Activated T-cell treated with anti-CD3 and anti-CD28 coated beads, Interleukin-2, amount 50 U/mL, for 72 hours (primary cell): ENCODE measurements around the gene DNAL1. TPM values are rescaled to one million over a fixed set of nuclear protein-coding genes. Genes with fewer than 3 reads are reported as not detected.
A peak's percentile ranks its signal among the peaks of the same experiment; 100 is the strongest.

Experiments used
- ATAC-seq, 2 donors: fragments of 150-1000 bp; cut with Tn5 transposase; replicated peaks in 1 of 2; 2 replicates each; pipeline ENCODE4 v1.10.0; 2021; ENCODE audit warnings: moderate library complexity in 2 of 2, mild to moderate bottlenecking in 1 of 2
- DNase-seq, 2 donors: peaks; one replicate each; pipeline ENCODE4 v3.0.0; 2021 to 2022; ENCODE audit warnings: mixed read lengths in 1 of 2
- H3K27ac Mint-ChIP-seq: one replicate; pipeline ENCODE4 v1.8.0; 2022; ENCODE audit warnings: mild to moderate bottlenecking, moderate library complexity, mixed read lengths
- H3K27me3 Mint-ChIP-seq: one replicate; pipeline ENCODE4 v1.8.0; 2022; ENCODE audit warnings: low read depth, mixed read lengths
- H3K36me3 Mint-ChIP-seq, 2 donors: one replicate each; pipeline ENCODE4 v1.8.0; 2022; ENCODE audit warnings: mixed read lengths in 2 of 2, mild to moderate bottlenecking in 1 of 2; ENCODE audit not compliant: insufficient read depth in 2 of 2
- H3K4me1 Mint-ChIP-seq: one replicate; pipeline ENCODE4 v1.8.0; 2022; ENCODE audit warnings: low read depth, mixed read lengths
- H3K4me3 Mint-ChIP-seq, 2 donors: one replicate each; pipeline ENCODE4 v1.8.0; 2022; ENCODE audit warnings: mild to moderate bottlenecking in 2 of 2, mixed read lengths in 2 of 2, moderate library complexity in 2 of 2
- H3K9me3 Mint-ChIP-seq, 2 donors: one replicate each; pipeline ENCODE4 v1.8.0; 2022; ENCODE audit warnings: mixed read lengths in 2 of 2
- total RNA-seq, 2 donors: library from RNA; stranded (reverse); gene quantifications; one replicate each; pipeline ENCODE4 v1.2.3, GENCODE V29; 2022

Gene DNAL1
- total RNA-seq, 2 donors from 2014 or later: 6.8 to 8.3 TPM

- Mint-ChIP-seq H3K27ac (no peak overlapping the region), H3K27me3 (no peaks in the 10 kb centered on the region), H3K4me3 (no peak overlapping the region), H3K9me3 (no peaks in the 10 kb centered on the region), H3K4me1 (no peaks in the 10 kb centered on the region), H3K36me3 (no peaks in the 10 kb centered on the region)
- DNase-seq (no peak), ATAC-seq (no peak)
These were observed 15.7 kb downstream of the DNAL1 start for GRCh38 chr14:73660511-73660910.

- DNase-seq: no peak
- no peaks in the 10 kb centered on the region for H3K4me1 Mint-ChIP-seq
- no peak overlapping the region for H3K4me3 Mint-ChIP-seq
- no peaks in the 10 kb centered on the region for H3K27me3 Mint-ChIP-seq
- no peaks in the 10 kb centered on the region for H3K36me3 Mint-ChIP-seq
- no peaks in the 10 kb centered on the region for H3K9me3 Mint-ChIP-seq
- H3K27ac Mint-ChIP-seq: no peak overlapping the region
- ATAC-seq: no peak
These were observed 17.1 kb downstream of the DNAL1 start for GRCh38 chr14:73661872-73662271.

GRCh38 chr14:73662487-73662943 is 17.7 kb downstream of the DNAL1 start:
- Mint-ChIP-seq H3K27me3 (no peaks in the 10 kb centered on the region), H3K27ac (no peak overlapping the region), H3K4me1 (no peaks in the 10 kb centered on the region), H3K4me3 (no peak overlapping the region), H3K36me3 (no peaks in the 10 kb centered on the region), H3K9me3 (no peaks in the 10 kb centered on the region)
- DNase-seq: no peak
- ATAC-seq: no peak

GRCh38 chr14:73663548-73664212 is 18.9 kb downstream of the DNAL1 start:
- H3K27ac Mint-ChIP-seq: no peak overlapping the region
- no peaks in the 10 kb centered on the region for H3K27me3 Mint-ChIP-seq
- H3K4me3 Mint-ChIP-seq: no peak overlapping the region
- no peaks in the 10 kb centered on the region for H3K9me3 Mint-ChIP-seq
- no peaks in the 10 kb centered on the region for H3K4me1 Mint-ChIP-seq
- no peak for ATAC-seq
- H3K36me3 Mint-ChIP-seq: no peaks in the 10 kb centered on the region
- DNase-seq: no peak

- no peaks in the 10 kb centered on the region for H3K27me3 Mint-ChIP-seq
- DNase-seq (no peak), ATAC-seq (no peak)
- no peaks in the 10 kb centered on the region for H3K4me1 Mint-ChIP-seq
- no peaks in the 10 kb centered on the region for H3K36me3 Mint-ChIP-seq
- H3K4me3 Mint-ChIP-seq: no peak overlapping the region
- no peaks in the 10 kb centered on the region for H3K9me3 Mint-ChIP-seq
- H3K27ac Mint-ChIP-seq: no peak overlapping the region
These were observed 20.3 kb downstream of the DNAL1 start for GRCh38 chr14:73665130-73665529.

- Mint-ChIP-seq H3K4me1 (no peaks in the 10 kb centered on the region), H3K36me3 (no peaks in the 10 kb centered on the region), H3K27ac (no peak overlapping the region), H3K9me3 (no peaks in the 10 kb centered on the region), H3K4me3 (no peak overlapping the region), H3K27me3 (no peaks in the 10 kb centered on the region)
- no peak for ATAC-seq
- DNase-seq: no peak
These were observed 21.8 kb downstream of the DNAL1 start for GRCh38 chr14:73666583-73666982.

GRCh38 chr14:73667854-73668253 is 23.1 kb downstream of the DNAL1 start:
- H3K4me1 Mint-ChIP-seq: no peaks in the 10 kb centered on the region
- no peaks in the 10 kb centered on the region for H3K36me3 Mint-ChIP-seq
- H3K9me3 Mint-ChIP-seq: no peaks in the 10 kb centered on the region
- DNase-seq (no peak), ATAC-seq (no peak)
- H3K4me3 Mint-ChIP-seq: no peak overlapping the region
- H3K27ac Mint-ChIP-seq: no peak overlapping the region
- no peaks in the 10 kb centered on the region for H3K27me3 Mint-ChIP-seq

GRCh38 chr14:73674986-73675385 is 30.2 kb downstream of the DNAL1 start:
- ATAC-seq (no peak), DNase-seq (no peak)
- Mint-ChIP-seq H3K4me1 (no peaks in the 10 kb centered on the region), H3K27me3 (no peaks in the 10 kb centered on the region), H3K9me3 (no peaks in the 10 kb centered on the region), H3K27ac (no peak overlapping the region), H3K4me3 (no peak overlapping the region), H3K36me3 (no peaks in the 10 kb centered on the region)

GRCh38 chr14:73678698-73679097 is 33.9 kb downstream of the DNAL1 start:
- no peak overlapping the region for H3K4me3 Mint-ChIP-seq
- ATAC-seq: no peak
- H3K27me3 Mint-ChIP-seq: no peaks in the 10 kb centered on the region
- DNase-seq: no peak
- peaks cover 0 to 1% of the 10 kb centered on the region in 2 donors for H3K36me3 Mint-ChIP-seq
- no peak overlapping the region for H3K27ac Mint-ChIP-seq
- no peaks in the 10 kb centered on the region for H3K4me1 Mint-ChIP-seq
- no peaks in the 10 kb centered on the region for H3K9me3 Mint-ChIP-seq

- ATAC-seq (no peak), DNase-seq (no peak)
- H3K27me3 Mint-ChIP-seq: no peaks in the 10 kb centered on the region
- no peak overlapping the region for H3K27ac Mint-ChIP-seq
- no peak overlapping the region for H3K4me3 Mint-ChIP-seq
- no peaks in the 10 kb centered on the region for H3K4me1 Mint-ChIP-seq
- H3K36me3 Mint-ChIP-seq: peaks cover 0 to 1% of the 10 kb centered on the region in 2 donors
- H3K9me3 Mint-ChIP-seq: no peaks in the 10 kb centered on the region
These were observed 36.0 kb downstream of the DNAL1 start for GRCh38 chr14:73680821-73681220.

GRCh38 chr14:73684627-73685026 is 39.8 kb downstream of the DNAL1 start:
- H3K9me3 Mint-ChIP-seq: no peaks in the 10 kb centered on the region
- H3K27ac Mint-ChIP-seq: no peak overlapping the region
- ATAC-seq (no peak), DNase-seq (no peak)
- no peaks in the 10 kb centered on the region for H3K4me1 Mint-ChIP-seq
- H3K27me3 Mint-ChIP-seq: no peaks in the 10 kb centered on the region
- H3K4me3 Mint-ChIP-seq: no peak overlapping the region
- peaks cover 0 to 1% of the 10 kb centered on the region in 2 donors for H3K36me3 Mint-ChIP-seq

GRCh38 chr14:73685328-73685727 is 40.5 kb downstream of the DNAL1 start:
- no peaks in the 10 kb centered on the region for H3K9me3 Mint-ChIP-seq
- DNase-seq (no peak), ATAC-seq (no peak)
- H3K4me3 Mint-ChIP-seq: no peak overlapping the region
- H3K4me1 Mint-ChIP-seq: no peaks in the 10 kb centered on the region
- H3K27me3 Mint-ChIP-seq: no peaks in the 10 kb centered on the region
- no peak overlapping the region for H3K27ac Mint-ChIP-seq
- peaks cover 0 to 1% of the 10 kb centered on the region in 2 donors for H3K36me3 Mint-ChIP-seq

- ATAC-seq (no peak), DNase-seq (no peak)
- H3K27ac Mint-ChIP-seq: peak overlapping the region; percentile 46
These were observed 42.1 kb downstream of the DNAL1 start for GRCh38 chr14:73686901-73687300.

GRCh38 chr14:73694083-73694482 is 49.3 kb downstream of the DNAL1 start:
- H3K27me3 Mint-ChIP-seq: no peaks in the 10 kb centered on the region
- no peaks in the 10 kb centered on the region for H3K9me3 Mint-ChIP-seq
- H3K27ac Mint-ChIP-seq: no peak overlapping the region

More at GRCh38 chr14:73686901-73687300, 42.1 kb downstream of the DNAL1 start:
- Mint-ChIP-seq H3K36me3 (peaks cover 0 to 1% of the 10 kb centered on the region in 2 donors), H3K4me1 (no peaks in the 10 kb centered on the region), H3K4me3 (no peak overlapping the region), H3K9me3 (no peaks in the 10 kb centered on the region), H3K27me3 (no peaks in the 10 kb centered on the region)

More at GRCh38 chr14:73694083-73694482, 49.3 kb downstream of the DNAL1 start:
- ATAC-seq (no peak), DNase-seq (no peak)
- Mint-ChIP-seq H3K36me3 (peaks cover 2 to 5% of the 10 kb centered on the region in 2 donors), H3K4me1 (peaks cover 35% of the 10 kb centered on the region), H3K4me3 (no peak overlapping the region)
